GM21529 (cell line): Measurements from ENCODE around the gene FUCA1.
A peak's percentile ranks its signal among the peaks of the same experiment; 100 is the strongest.
"Not testable (repeated sequence)": the region's sequence is repeated elsewhere in the genome, so short reads cannot be mapped to it uniquely, and the experiment has no call there.

Source experiments
- ATAC-seq: cut with Tn5 transposase; IDR thresholded peaks from one replicate; pipeline ENCODE4 v1.9.1; 2021; ENCODE audit not compliant: unreplicated experiment

The FUCA1 gene

GRCh38 chr1:23896491-23896890, 28.4 kb upstream of the FUCA1 start:
- ATAC-seq, result no peak

GRCh38 chr1:23895993-23896392, 27.9 kb upstream of the FUCA1 start:
- ATAC-seq, result no peak

GRCh38 chr1:23895082-23895481, 27.0 kb upstream of the FUCA1 start:
- no peak for ATAC-seq

- peak; percentile 70 for ATAC-seq
Measured at GRCh38 chr1:23889074-23889473, 21.0 kb upstream of the FUCA1 start.

GRCh38 chr1:23885222-23885621, 17.1 kb upstream of the FUCA1 start:
- no peak for ATAC-seq

GRCh38 chr1:23882746-23883145, 14.7 kb upstream of the FUCA1 start:
- no peak for ATAC-seq

GRCh38 chr1:23879809-23880208, 11.7 kb upstream of the FUCA1 start:
- no peak for ATAC-seq

GRCh38 chr1:23878668-23879067, 10.6 kb upstream of the FUCA1 start:
- ATAC-seq, result no peak

- no peak for ATAC-seq
Measured at GRCh38 chr1:23875382-23875781, 7.3 kb upstream of the FUCA1 start.

- ATAC-seq, result no peak
Measured at GRCh38 chr1:23872421-23872820, 4.3 kb upstream of the FUCA1 start.

GRCh38 chr1:23869051-23869450, 961 bp upstream of the FUCA1 start:
- ATAC-seq, result no peak

GRCh38 chr1:23868557-23869016, 497 bp upstream of the FUCA1 start:
- ATAC-seq, result peak; percentile 11

- no peak for ATAC-seq
Measured at GRCh38 chr1:23867542-23867894, 572 bp downstream of the FUCA1 start.

- no peak for ATAC-seq
Measured at GRCh38 chr1:23865543-23865930, 2.6 kb downstream of the FUCA1 start.

- no peak for ATAC-seq
Measured at GRCh38 chr1:23864801-23865542, 3.1 kb downstream of the FUCA1 start.

- ATAC-seq, result no peak
Measured at GRCh38 chr1:23862640-23863039, 5.5 kb downstream of the FUCA1 start.

- ATAC-seq, result no peak
Measured at GRCh38 chr1:23854568-23854967, 13.5 kb downstream of the FUCA1 start.

GRCh38 chr1:23853124-23853523, 15.0 kb downstream of the FUCA1 start:
- not testable (repeated sequence) for ATAC-seq

GRCh38 chr1:23851406-23851805, 16.7 kb downstream of the FUCA1 start:
- ATAC-seq, result not testable (repeated sequence)

GRCh38 chr1:23848673-23849616, 19.1 kb downstream of the FUCA1 start:
- no peak for ATAC-seq

GRCh38 chr1:23847482-23848095, 20.5 kb downstream of the FUCA1 start:
- ATAC-seq, result not testable (repeated sequence)

GRCh38 chr1:23845163-23845562, 22.9 kb downstream of the FUCA1 start:
- no peak for ATAC-seq
